HG03342 (cell line): ENCODE data around the gene PTAFR.

ENCODE experiments used
- ATAC-seq: cut with Tn5 transposase; IDR thresholded peaks from one replicate; pipeline ENCODE4 v1.9.1; 2021; ENCODE audit warnings: mild to moderate bottlenecking, moderate library complexity; ENCODE audit not compliant: unreplicated experiment

Gene PTAFR

DNA sequence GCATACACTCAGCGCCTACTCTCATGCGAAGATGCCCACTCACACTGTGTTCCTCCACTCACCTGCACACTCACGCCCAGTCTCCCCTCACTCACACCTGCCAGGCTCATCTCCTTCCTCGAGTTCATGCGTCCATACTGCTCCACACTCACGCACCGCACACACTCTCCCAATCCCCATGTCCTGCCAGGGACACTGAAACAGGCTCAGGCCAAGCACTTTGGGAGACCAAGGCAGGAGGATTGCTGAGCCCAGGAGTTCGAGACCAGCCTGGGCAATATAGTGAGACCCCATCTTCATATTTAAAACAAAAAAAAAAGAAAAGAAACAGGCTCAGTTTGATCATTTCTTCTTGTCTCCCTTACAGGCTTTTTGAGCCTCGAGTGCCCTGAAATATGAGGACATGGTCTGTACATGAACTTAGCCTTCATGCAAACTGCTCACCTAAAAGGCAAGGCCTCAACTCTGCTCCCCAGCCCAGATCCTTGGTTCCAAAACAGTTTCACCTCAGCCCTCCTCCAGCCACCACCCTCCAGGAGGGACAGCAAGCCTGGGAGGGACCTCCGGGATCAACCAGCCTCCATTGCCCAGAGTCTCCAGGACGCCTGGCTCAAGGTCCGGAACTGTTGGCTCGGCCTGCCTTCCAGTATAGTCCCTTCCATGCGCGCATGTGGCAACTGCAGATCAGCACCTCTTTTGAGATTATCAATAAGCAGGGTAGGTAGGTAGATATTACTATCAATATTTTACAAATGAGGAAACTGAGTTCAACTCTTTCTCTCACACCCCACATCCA, 2.4 kb upstream of the PTAFR start:
- ATAC-seq, result no peak

DNA sequence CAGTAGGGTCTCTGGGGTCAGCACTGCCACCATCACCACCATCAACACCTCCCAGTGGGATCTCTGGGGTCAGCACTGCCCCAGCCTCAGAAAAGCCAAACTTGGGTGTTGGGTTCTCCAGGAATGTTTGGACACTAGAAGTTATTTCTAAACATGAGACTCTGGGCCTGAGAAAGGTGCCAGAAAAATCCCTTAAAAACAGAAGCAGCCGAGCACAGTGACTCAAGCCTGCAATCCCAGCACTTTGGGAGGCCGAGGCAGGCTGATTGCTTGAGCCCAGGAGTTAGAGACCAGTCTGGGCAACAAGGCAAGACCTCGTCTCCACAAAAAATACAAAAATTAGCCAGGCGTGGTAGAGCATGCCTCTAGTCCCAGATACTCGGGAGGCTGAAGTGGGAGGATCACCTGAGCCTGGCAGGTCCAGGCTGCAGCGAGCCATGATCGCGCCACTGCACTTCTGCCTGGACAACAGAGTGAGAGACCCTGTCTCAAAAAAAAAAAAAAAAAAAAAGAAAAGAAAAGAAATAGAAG, 470 bp downstream of the PTAFR start:
- ATAC-seq, result no peak

DNA sequence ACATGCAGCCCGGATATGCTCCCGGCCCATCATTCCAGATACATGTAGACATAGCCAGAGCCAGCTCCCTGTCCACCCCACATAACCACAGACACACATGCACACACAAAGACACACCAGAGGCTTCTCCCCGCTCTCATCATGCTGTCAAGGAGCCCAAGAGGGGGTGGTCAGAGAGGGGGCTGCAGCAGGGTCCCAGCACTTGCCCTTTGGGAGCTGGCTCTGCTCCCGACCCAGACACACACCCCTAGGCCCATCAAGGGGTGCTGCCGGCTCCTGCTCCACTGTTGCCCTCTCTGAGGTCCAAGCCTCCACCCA, 2.6 kb downstream of the PTAFR start:
- no peak for ATAC-seq

DNA sequence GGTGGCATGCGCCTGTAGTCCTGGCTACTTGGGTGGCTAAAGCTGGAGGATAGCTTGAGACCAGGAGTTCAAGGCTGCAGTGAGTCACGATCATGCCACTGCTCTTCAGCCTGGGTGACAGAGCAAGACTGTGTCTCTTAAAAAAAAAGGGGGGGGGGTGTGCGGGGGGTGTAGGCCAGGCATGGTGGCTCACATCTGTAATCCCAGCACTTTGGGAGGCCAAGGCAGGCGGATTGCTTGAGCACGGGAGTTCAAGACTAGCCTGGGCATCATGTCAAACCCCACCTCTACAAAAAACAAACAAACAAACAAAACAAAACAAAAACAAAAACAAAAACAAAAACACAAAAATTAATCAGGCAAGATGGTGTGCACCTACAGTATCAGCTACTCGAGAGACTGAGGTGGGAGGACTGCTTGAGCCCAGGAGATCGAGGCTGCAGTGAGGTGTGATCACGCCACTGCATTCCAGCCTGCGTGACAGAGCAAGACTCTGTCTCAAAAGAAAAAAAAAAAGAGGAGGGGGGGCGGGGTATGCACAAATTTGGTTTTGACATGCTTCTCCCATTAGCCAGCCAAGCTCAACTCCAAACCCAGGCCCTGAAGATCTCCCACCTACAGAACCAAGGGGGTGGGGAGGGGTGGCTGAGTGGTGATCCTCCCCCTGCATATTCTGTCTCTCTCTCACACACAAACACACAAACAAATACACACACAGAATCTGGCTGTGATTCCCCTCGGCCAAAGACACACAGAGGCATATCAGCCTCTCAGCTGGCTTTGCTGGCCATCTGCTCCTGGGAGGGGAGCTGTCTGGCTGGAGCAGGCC, 3.1 kb downstream of the PTAFR start:
- ATAC-seq, result no peak

DNA sequence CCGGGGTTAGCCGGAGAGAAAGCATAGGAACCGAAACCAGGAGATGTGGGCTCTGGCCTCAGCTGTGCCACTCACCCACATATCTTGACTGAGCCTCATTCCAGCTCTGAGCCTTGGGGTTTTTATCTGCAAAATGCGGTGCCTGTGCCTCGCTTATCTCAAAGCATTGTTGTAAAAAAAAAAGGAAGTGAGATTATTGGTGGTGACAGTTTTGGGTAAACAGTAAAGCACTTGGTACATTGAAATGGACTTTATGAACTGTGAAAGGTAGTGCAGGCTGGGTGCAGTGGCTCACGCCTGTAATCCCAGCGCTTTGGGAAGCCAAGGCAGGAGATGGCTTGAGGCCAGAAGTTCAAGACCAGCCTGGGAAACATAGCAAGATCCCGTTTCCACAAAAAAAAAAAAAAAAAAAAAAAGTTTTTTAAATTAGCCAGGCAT, 3.8 kb downstream of the PTAFR start:
- ATAC-seq, result peak; percentile 54

DNA sequence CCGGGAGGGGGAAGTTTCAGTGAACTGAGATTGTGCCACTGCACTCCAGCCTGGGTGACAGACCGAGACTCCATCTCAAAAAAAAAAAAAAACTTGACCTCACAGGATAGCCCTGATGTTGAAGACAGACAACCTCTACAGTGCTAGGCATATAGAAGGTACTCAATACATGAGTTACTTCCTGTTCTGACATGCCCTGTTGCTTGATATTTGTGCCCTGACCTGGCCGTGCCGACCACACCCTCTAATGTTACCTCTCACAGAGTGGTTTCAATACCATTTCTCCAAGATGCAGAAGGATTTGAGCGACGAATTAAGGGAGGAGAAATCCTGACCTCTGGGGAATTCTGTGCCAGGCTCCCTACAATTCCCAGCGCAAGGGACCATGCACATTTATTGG, 5.2 kb downstream of the PTAFR start:
- ATAC-seq, result no peak

DNA sequence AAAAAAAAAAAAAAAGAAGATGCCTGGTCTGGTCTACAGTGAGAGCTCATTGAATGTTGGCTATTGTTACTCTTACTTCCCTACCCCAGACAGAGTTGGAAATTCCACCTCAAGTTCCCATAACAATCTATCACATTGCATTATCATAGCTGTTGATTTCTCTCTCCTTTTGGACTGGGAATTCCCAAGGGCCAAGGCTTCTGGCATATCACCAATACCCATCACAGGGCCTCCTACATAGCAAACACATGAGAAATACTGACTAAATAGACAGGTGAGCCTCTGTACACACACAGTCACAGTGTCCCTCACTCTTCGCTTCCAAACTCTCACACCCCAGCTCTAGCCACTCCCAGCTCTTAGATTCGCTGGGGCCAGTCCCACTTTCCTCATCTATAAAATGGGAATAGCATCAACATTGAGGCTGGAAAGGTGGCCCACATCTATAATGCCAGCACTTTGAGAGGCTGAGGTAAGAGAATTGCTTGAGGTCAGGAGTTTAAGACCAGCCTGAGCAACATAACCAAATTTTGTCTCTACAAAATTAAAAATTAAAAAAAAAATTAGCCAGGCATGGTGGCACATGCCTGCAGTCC, 6.4 kb downstream of the PTAFR start:
- ATAC-seq, result no peak

DNA sequence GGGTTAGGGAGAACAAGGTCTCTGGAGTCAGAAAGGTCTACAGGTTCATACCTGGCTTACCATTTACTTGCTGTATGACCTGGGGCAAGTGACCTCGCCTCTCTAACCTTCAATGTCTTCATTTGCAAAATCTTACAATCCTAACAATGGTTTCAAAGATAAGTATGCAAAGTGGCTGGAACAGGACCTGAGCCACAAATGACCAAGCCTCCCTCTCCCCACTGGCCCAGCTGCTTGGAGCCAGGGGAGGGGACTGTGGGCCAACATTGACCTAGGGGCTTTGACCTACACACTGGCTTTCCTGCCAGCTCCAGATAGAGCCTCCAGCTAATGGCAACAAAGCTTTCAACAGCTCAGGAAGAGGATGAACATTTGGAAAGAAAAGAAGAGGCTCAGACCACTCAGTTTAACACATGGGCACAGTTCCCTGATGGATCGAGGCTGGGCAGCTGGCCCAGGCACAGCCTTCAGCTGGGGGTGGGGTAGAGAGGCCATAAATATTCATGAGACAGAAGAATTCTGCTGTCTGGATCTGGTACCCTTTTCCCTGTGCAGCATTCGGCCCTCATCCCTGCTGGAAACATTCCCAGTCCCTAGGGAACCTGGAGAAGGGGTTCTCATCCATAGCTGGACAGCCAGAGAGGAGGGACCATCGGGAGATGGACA, 12.9 kb downstream of the PTAFR start:
- no peak for ATAC-seq

DNA sequence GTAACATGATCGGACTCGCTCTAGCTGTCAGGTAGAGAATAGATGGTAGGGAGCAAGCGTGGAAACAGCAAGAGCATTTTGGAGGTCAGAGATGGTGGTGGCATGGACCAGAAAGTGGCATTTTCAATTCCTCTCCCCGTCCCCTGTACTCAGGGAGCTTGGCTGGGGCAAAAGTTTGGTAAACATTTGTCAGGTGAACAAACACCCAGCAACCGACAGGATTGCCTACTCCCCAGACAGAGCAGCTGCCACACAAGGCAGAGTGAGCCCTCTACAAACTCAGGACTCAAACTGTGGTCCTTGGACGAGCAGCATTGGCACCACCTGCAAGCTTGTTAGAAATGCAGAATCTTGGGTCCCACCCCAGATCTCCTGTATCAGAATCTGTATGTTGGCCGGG, 14.3 kb downstream of the PTAFR start:
- no peak for ATAC-seq

DNA sequence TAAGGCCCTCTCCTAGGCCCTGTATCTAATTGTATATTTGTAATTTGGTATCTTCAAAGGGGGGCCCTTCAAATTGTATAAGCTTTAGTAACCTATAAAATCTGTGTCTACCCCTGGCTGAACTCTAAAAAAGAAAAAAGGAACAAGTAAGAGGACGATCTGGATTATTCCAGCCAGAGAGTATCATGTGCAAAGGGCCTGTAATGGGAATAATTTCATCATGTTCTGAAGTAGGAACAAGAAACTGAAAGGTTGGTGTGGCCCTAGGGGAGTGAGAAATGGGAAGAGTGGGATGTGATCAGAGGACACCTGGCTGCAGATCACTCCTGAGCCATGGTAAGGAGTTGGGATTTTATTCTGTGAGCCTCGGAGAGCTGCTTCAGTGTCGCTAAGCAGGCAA, 14.7 kb downstream of the PTAFR start:
- no peak for ATAC-seq

DNA sequence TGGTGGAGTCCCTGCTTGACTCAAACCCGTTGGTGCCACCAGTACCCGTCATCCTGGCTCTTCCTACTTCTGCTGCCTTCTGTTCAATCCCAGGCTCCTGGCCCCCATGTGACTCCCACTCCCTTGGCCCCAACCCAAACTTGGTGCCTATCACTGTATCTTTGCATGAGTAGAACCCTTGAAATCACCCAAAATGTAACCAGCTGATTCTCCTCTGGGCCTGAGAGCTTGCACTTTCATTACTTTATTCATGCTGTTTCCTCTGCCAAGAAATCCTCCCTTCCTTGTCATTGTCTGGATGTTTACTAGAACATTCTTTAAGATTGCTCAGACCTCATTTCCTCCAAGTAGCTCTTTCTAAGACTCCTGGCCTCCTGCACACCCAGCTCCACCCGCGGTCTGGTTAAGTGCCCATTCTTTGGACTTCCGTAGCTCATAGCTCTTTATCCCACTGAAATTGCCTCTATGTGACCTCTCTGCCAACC, 15.7 kb downstream of the PTAFR start:
- no peak for ATAC-seq

DNA sequence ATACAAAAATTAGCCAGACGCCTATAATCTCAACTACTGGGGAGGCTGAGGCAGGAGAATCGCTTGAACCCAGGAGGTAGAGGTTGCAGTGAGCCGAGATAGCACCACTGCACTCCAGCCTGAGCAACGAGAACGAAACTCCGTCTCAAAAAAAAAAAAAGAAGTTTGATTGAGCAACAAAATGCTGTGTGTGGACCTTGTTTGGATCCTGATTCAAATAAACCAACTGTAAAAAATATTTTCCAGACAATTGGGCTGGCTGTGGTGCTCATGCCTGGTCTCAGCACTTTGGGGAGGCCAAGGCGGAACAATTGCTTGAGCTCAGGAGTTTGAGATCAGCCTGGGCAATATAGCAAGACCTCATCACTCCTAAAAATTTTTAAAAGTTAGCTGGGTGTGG, 16.8 kb downstream of the PTAFR start:
- ATAC-seq, result no peak

DNA sequence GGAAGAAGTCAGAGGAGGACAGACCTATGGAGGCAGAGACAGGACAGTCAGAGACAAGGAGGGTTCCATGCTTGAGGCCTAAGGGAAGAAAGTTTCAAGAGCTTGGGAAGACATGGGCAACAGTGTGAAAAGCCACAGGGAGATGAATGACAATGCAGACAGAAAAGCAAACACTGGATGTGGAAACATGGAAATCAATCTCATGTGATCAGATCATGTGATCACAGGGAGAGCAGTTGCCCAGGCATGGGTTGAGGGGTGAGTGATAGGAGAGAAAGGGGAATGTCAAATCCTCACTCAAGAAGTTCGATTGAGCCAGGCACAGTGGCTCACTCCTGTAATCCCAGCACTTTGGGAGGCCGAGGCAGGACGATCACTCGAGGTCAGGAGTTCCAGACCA, 17.2 kb downstream of the PTAFR start:
- no peak for ATAC-seq

DNA sequence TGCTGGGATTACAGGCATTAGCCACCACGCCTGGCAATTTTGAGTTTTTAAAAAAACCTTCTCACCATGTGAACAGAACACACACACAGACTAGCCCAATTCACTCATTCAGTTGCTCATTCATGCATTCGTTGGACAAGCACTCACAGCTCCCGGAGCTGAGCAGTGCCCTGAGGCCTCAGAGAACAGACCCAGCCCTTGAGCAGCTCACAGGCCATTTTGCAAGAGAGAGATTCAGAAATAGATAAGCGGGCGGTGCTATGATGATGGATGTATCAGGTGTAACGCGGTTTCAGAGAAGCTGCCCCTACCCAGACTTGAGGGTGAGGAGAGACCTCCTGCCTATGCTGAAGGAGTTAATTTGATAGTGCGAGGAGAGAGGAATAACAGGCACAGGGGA, 18.6 kb downstream of the PTAFR start:
- ATAC-seq, result no peak

DNA sequence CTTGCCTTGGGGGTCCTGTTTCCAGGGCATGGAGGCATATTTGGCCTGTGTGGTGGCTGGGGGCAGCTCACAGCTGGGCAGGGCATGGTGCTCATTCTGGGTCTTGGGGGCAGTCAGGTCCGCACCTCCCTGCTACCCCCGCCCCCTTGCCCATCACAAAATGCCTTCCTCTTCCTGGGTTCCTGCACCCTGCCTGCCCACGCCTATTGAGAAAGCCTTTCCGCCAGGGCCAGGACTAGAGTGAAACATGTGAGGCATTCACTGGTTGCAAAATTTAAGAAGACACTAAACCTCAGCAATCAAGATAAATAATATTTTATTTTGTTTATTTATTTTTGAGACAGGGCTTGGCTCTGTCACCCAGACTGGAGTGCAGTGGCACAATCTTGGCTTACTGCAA, 19.7 kb downstream of the PTAFR start:
- no peak for ATAC-seq

DNA sequence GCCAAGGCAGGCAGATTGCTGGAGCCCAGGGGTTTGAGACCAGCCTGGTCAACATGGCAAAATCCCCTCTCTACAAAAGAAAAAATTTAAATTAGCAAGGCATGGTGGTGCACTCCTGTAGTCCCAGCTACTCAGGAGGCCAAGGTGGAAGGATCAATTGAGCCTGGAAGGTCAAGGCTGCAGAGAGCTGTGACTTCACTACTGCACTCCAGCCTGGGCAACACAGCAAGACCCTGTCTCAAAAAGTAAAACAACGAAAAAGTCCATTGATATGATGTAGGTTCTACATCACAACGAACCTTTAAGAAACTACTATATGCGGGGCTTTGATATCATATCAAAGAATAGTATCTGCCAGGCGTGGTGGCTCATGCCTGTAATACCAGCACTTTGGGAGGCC, 20.9 kb downstream of the PTAFR start:
- ATAC-seq, result no peak

DNA sequence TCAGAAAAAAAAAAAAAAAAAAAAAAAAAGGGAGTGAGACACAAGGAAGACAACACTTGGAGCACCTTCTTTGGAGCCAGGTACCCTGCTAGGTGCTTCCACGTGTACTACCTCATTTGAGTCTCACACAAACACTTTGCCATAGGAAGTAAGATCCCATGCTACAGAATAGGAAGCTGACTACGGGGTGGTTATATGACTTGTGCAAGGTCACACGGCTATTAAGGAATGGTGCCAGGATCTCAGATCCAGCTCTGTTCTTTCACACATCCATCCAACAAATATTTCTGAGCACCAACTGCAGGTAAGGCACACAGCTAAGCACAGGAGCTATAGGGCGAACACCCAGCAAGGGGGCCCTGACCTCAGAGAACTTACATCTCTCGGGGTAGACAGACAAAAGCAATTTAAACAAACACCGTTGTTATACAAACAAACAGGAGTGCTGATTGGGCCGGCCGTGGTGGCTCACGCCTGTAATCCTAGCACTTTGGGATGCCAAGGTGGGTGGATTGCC, 22.4 kb downstream of the PTAFR start:
- ATAC-seq, result no peak

DNA sequence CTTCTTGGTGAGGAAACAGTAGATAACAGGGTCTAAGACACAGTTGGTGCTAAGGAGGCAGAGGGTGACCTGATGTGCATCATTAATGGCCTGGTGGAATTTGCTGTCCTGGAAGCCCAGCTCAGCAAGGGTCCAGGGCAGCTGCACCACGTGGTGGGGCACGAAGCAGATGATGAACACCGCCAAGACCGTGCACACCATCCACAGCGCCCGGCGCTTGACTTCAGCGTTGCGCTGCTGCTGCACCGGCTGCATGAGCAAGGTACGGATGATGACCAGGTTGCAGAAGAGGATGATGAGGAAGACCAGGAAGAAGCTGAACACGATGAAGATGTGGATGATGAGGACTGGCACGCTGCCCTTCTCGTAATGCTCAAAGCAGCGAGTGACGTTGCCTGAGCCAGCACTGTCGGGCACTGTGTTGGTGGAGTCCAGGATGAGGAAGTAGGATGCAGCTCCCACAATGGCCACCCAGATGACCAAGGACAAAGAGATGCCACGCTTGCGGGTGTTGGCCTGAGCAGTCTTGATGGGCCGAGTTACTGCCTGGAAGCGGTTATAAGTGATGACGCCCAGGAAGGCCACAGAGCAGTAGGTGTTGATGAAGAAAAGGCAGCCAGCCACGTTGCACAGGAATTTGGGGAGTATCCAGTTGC, 26.2 kb downstream of the PTAFR start:
- no peak for ATAC-seq

DNA sequence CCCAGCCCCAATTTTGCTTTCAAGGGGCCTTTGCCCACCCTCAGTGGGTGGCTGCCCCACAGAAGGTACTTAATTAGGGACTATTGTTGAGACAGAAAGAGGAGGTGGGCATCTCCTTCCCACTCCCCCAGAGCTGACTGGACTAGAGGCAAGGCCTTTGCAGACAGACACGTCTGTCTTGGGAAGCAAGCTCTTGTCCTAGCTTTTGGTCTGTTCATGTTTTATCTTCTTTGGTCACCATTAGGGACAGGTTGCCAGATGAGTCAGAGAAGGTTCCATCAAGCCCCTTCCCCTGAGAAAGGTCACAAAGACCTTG, 27.7 kb downstream of the PTAFR start:
- ATAC-seq, result no peak

DNA sequence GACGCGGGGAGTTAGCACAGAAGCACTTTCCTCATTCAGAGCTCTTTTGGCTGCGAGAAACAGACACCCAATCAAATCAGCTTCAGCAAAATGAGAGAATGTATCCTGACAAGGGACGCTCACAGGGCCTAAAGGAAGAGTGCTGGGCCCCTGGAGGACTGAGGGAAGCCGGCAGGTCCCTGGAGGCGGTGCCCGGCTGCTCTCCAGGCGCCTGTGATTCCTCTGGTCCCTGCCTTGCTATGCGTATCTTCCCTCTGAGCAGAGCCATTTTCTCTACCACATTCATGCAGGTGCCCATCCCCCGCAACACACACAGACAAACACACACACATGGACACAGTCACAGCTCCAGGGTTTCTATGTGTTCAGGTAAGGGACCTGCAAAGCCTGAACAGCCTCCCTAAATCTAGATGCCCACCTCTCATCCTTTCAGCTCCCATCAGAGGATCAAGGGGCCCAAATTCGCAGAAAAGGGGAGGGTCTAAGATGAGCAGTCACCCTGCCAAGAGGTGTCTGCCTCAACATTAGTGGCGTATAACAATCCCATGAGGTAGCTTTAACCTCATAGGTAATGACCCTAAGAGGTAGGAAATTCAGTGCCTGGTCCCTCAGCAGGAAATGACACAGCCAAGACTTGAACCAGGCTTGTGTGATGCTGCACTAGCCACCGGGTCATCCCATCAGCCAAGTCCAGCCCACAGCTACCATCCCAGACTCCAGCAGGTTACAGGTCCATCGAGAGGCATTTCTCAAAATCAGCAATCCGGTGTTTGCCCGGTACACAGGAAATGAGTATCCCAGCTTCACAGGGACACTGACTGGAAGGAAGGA, 29.0 kb downstream of the PTAFR start:
- peak; percentile 22 for ATAC-seq
